Measurements from ENCODE around the gene P4HB. TPM values are rescaled to one million over a fixed set of nuclear protein-coding genes. Genes with fewer than 3 reads are reported as not detected.
A peak's percentile ranks its signal among the peaks of the same experiment; 100 is the strongest.

P4HB gene
- total and polyA plus RNA-seq, 10 of the 15 experiments (the other 5 are each of a cell fraction or from before 2014, with no cell fraction given) = 4.7 to 549 (median 361) TPM

DNA sequence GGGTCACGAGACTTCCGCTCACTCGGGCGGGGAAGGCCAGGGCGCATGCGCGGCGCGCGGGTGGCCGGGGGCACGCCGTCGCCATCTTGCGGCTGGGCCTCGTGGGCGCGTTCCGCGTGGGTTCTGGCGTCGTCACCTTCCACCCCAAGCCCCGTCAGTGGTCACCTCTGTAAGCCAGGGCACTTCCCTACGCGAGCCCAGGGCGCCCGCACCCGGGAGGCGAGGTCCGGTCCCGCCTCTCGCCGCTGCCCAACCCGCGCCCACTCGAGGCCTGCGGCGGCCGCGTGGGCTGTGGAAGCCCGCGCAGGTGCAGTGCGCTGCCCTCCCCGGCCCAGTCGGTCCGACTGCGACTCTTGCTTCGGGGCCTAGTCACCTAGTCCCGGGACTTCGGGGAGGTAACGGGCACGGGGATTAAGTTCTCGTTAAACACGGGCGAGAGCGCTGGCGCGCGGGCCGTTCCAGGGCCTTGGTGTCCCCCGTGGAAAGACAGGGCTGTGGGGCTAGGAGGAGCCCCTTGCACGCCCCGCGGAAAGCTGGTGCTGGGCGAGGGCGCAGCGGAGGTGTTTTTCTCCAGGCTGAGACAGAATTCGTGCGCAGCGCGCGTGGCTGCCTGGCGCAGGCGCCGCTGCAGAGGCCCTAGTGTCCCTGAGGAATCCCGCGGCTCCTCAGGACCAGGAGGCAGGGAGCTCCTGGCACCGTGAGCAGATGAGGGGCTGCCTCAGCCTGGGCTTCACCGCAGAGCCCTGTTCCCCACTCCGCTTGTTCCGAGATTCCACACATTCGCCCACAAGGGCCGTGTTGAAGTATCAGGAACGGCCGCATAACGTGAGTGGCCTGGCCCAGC lies 11.3 kb upstream of the P4HB start (continued):
- TF ChIP-seq, protein P1, sequence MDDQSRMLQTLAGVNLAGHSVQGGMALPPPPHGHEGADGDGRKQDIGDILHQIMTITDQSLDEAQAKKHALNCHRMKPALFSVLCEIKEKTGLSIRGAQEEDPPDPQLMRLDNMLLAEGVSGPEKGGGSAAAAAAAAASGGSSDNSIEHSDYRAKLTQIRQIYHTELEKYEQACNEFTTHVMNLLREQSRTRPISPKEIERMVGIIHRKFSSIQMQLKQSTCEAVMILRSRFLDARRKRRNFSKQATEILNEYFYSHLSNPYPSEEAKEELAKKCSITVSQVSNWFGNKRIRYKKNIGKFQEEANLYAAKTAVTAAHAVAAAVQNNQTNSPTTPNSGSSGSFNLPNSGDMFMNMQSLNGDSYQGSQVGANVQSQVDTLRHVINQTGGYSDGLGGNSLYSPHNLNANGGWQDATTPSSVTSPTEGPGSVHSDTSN (IDR thresholded peaks at IDR 0.05; ENCODE audit: insufficient replicate concordance, low read depth, low read length) = no peak
- TF ChIP-seq RUNX3 (IDR thresholded peaks at IDR 0.05; ENCODE audit: low read length) (peak; percentile 75), HDGF (IDR thresholded peaks at IDR 0.05) (peak; percentile 60; the same call in 1 of the 2 replicates), DPF2 (IDR thresholded peaks at IDR 0.05) (peak; percentile 89), SMARCA5 (IDR thresholded peaks at IDR 0.05) (peak; percentile 86), SMAD5 (IDR thresholded peaks at IDR 0.05; ENCODE audit: low read depth) (peak; percentile 46; the same call in 1 of the 2 replicates), SMC3 (IDR thresholded peaks at IDR 0.05; ENCODE audit: borderline replicate concordance, low read length) (no peak), SP1 (IDR thresholded peaks at IDR 0.05; ENCODE audit: low read depth, low read length) (peak; percentile 66), TCF7 (IDR thresholded peaks at IDR 0.05; ENCODE audit: borderline replicate concordance) (no peak), TAF1 (IDR thresholded peaks at IDR 0.05; ENCODE audit: borderline replicate concordance, low read depth, low read length) (peak; percentile 80; the same call in 1 of the 2 replicates), POLR2A (IDR thresholded peaks at IDR 0.05; ENCODE audit: low read depth, low read length) (peak; percentile 71; the same call in 1 of the 2 replicates), BACH1 (IDR thresholded peaks at IDR 0.05; ENCODE audit: borderline replicate concordance) (peak; percentile 100), MEF2B (IDR thresholded peaks at IDR 0.05; ENCODE audit: partially characterized antibody, poor library complexity, severe bottlenecking) (peak; percentile 23), FOXK2 (IDR thresholded peaks at IDR 0.05) (no peak; the same call in 1 of the 2 replicates), BMI1 (IDR thresholded peaks at IDR 0.05; ENCODE audit: borderline replicate concordance) (no peak), POLR2AphosphoS5 (IDR thresholded peaks at IDR 0.05; ENCODE audit: low read length) (peak; percentile 56; the same call in 1 of the 2 replicates), SPI1 (IDR thresholded peaks at IDR 0.05; ENCODE audit: borderline replicate concordance, insufficient read depth, low read depth, low read length) (peak; percentile 60), JUNB (IDR thresholded peaks at IDR 0.05) (no peak)
- TF ChIP-seq, protein P2, sequence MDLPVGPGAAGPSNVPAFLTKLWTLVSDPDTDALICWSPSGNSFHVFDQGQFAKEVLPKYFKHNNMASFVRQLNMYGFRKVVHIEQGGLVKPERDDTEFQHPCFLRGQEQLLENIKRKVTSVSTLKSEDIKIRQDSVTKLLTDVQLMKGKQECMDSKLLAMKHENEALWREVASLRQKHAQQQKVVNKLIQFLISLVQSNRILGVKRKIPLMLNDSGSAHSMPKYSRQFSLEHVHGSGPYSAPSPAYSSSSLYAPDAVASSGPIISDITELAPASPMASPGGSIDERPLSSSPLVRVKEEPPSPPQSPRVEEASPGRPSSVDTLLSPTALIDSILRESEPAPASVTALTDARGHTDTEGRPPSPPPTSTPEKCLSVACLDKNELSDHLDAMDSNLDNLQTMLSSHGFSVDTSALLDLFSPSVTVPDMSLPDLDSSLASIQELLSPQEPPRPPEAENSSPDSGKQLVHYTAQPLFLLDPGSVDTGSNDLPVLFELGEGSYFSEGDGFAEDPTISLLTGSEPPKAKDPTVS (IDR thresholded peaks at IDR 0.05; ENCODE audit: low read depth, low read length) = no peak
- TF ChIP-seq, protein P3, sequence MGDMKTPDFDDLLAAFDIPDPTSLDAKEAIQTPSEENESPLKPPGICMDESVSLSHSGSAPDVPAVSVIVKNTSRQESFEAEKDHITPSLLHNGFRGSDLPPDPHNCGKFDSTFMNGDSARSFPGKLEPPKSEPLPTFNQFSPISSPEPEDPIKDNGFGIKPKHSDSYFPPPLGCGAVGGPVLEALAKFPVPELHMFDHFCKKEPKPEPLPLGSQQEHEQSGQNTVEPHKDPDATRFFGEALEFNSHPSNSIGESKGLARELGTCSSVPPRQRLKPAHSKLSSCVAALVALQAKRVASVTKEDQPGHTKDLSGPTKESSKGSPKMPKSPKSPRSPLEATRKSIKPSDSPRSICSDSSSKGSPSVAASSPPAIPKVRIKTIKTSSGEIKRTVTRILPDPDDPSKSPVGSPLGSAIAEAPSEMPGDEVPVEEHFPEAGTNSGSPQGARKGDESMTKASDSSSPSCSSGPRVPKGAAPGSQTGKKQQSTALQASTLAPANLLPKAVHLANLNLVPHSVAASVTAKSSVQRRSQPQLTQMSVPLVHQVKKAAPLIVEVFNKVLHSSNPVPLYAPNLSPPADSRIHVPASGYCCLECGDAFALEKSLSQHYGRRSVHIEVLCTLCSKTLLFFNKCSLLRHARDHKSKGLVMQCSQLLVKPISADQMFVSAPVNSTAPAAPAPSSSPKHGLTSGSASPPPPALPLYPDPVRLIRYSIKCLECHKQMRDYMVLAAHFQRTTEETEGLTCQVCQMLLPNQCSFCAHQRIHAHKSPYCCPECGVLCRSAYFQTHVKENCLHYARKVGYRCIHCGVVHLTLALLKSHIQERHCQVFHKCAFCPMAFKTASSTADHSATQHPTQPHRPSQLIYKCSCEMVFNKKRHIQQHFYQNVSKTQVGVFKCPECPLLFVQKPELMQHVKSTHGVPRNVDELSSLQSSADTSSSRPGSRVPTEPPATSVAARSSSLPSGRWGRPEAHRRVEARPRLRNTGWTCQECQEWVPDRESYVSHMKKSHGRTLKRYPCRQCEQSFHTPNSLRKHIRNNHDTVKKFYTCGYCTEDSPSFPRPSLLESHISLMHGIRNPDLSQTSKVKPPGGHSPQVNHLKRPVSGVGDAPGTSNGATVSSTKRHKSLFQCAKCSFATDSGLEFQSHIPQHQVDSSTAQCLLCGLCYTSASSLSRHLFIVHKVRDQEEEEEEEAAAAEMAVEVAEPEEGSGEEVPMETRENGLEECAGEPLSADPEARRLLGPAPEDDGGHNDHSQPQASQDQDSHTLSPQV (IDR thresholded peaks at IDR 0.05) = peak; percentile 77; the same call in 1 of the 2 replicates
- TF ChIP-seq, protein P4, sequence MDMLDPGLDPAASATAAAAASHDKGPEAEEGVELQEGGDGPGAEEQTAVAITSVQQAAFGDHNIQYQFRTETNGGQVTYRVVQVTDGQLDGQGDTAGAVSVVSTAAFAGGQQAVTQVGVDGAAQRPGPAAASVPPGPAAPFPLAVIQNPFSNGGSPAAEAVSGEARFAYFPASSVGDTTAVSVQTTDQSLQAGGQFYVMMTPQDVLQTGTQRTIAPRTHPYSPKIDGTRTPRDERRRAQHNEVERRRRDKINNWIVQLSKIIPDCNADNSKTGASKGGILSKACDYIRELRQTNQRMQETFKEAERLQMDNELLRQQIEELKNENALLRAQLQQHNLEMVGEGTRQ (IDR thresholded peaks at IDR 0.05; ENCODE audit: borderline replicate concordance, low read depth, low read length) = peak; percentile 36; the same call in 1 of the 2 replicates
